SK-N-SH treated with all-trans-retinoic acid at 6 μM for 48 hours (cell line): ENCODE measurements around the gene SPATA18.

Experiments used
- ATAC-seq: fragments of 200-7000 bp; cut with Tn5 transposase; 3 replicates; pipeline ENCODE4 v1.9.1; 2020; ENCODE audit warnings: mild to moderate bottlenecking, moderate library complexity
- ARNTL ChIP-seq: fragments of 450-650 bp; formaldehyde crosslinking; IDR thresholded peaks from 2 replicates; pipeline ENCODE4 v1.5.0; 2020; ENCODE audit warnings: low read depth, mild to moderate bottlenecking, moderate library complexity, borderline replicate concordance
- BACH2 ChIP-seq: fragments of 250-450 bp; sonication (Bioruptor Pico); IDR thresholded peaks from 2 replicates; pipeline ENCODE4 v1.9.0; 2021; ENCODE audit warnings: mild to moderate bottlenecking, borderline replicate concordance
- CREB5 ChIP-seq: fragments of 250-450 bp; sonication (Bioruptor Pico); IDR thresholded peaks from 2 replicates; pipeline ENCODE4 v1.5.1; 2020; ENCODE audit warnings: low read depth, mild to moderate bottlenecking, moderate library complexity
- CSDC2 ChIP-seq: fragments of 250-450 bp; sonication (Bioruptor Pico); IDR thresholded peaks from 2 replicates; pipeline ENCODE4 v1.5.0; 2020; ENCODE audit warnings: mild to moderate bottlenecking, moderate library complexity
- CSRNP3 ChIP-seq: fragments of 250-450 bp; sonication (Bioruptor Pico); IDR thresholded peaks from 2 replicates; pipeline ENCODE4 v1.5.1; 2021; ENCODE audit warnings: mild to moderate bottlenecking, moderate library complexity
- ESRRG ChIP-seq: fragments of 250-450 bp; sonication (Bioruptor Pico); IDR thresholded peaks from 2 replicates; pipeline ENCODE4 v1.6.1; 2021; ENCODE audit warnings: mild to moderate bottlenecking
- GLIS3 ChIP-seq: fragments of 250-450 bp; sonication (Bioruptor Pico); IDR thresholded peaks from 2 replicates; pipeline ENCODE4 v1.5.0; 2020; ENCODE audit warnings: mild to moderate bottlenecking, moderate library complexity
- ISL1 ChIP-seq: fragments of 250-450 bp; sonication (Bioruptor Pico); IDR thresholded peaks from 2 replicates; pipeline ENCODE4 v2.1.2; 2022; ENCODE audit warnings: mild to moderate bottlenecking, moderate library complexity
- OSR1 ChIP-seq: fragments of 250-450 bp; sonication (Bioruptor Pico); IDR thresholded peaks from 2 replicates; pipeline ENCODE4 v1.8.0; 2022; ENCODE audit warnings: moderate library complexity, mild to moderate bottlenecking, inconsistent platforms
- PATZ1 ChIP-seq: fragments of 250-450 bp; sonication (Bioruptor Pico); IDR thresholded peaks from 2 replicates; pipeline ENCODE4 v1.8.0; 2020; ENCODE audit warnings: mild to moderate bottlenecking, moderate library complexity, borderline replicate concordance
- POU6F1 ChIP-seq: fragments of 250-450 bp; sonication (Bioruptor Pico); IDR thresholded peaks from 2 replicates; pipeline ENCODE4 v1.8.0; 2021; ENCODE audit warnings: low read depth, mild to moderate bottlenecking, moderate library complexity, borderline replicate concordance
- PPARA ChIP-seq: fragments of 250-450 bp; sonication (Bioruptor Pico); IDR thresholded peaks from 2 replicates; pipeline ENCODE4 v1.5.0; 2020; ENCODE audit warnings: mild to moderate bottlenecking, borderline replicate concordance
- SNAI2 ChIP-seq: fragments of 250-450 bp; sonication (Bioruptor Pico); IDR thresholded peaks from 2 replicates; pipeline ENCODE4 v1.5.0; 2020; ENCODE audit warnings: mild to moderate bottlenecking, moderate library complexity
- TCF4 ChIP-seq: fragments of 250-450 bp; sonication (Bioruptor Pico); IDR thresholded peaks from 2 replicates; pipeline ENCODE4 v1.8.0; 2021; ENCODE audit warnings: mild to moderate bottlenecking, moderate library complexity, borderline replicate concordance
- TOX ChIP-seq: fragments of 250-450 bp; sonication (Bioruptor Pico); IDR thresholded peaks from 2 replicates; pipeline ENCODE4 v1.8.0; 2021; ENCODE audit warnings: mild to moderate bottlenecking, moderate library complexity, borderline replicate concordance
- TSHZ2 ChIP-seq: fragments of 250-450 bp; sonication (Bioruptor Pico); IDR thresholded peaks from 2 replicates; pipeline ENCODE4 v1.5.0; 2020; ENCODE audit warnings: mild to moderate bottlenecking, moderate library complexity
- ZC3H10 ChIP-seq: fragments of 250-450 bp; sonication (Bioruptor Pico); IDR thresholded peaks from 2 replicates; pipeline ENCODE4 v1.5.1; 2021; ENCODE audit warnings: mild to moderate bottlenecking, moderate library complexity
- ZFP3 ChIP-seq: fragments of 250-450 bp; sonication (Bioruptor Pico); IDR thresholded peaks from 2 replicates; pipeline ENCODE4 v1.5.0; 2020; ENCODE audit warnings: mild to moderate bottlenecking, moderate library complexity
- ZFP30 ChIP-seq: fragments of 450-650 bp; formaldehyde crosslinking; IDR thresholded peaks from 2 replicates; pipeline ENCODE4 v1.5.0; 2022; ENCODE audit warnings: mild to moderate bottlenecking, moderate library complexity
- ZNF565 ChIP-seq: fragments of 450-650 bp; formaldehyde crosslinking; conservative IDR thresholded peaks from 2 replicates; pipeline ENCODE4 v1.5.0; 2020; ENCODE audit warnings: low read depth, mild to moderate bottlenecking, moderate library complexity
- ZNF70 ChIP-seq: fragments of 450-650 bp; formaldehyde crosslinking; IDR thresholded peaks from 2 replicates; pipeline ENCODE4 v1.5.0; 2020; ENCODE audit warnings: mild to moderate bottlenecking, moderate library complexity
- ZNF8 ChIP-seq: fragments of 450-650 bp; formaldehyde crosslinking; IDR thresholded peaks from 2 replicates; pipeline ENCODE4 v1.5.0; 2020; ENCODE audit warnings: mild to moderate bottlenecking, moderate library complexity

The SPATA18 gene

GRCh38 chr4:52017814-52018213 lies 33.3 kb upstream of the SPATA18 start:
- ATAC-seq = no peak
- TF ChIP-seq CSDC2 (CRISPR knock-in tag) (no peak), PPARA (CRISPR knock-in tag) (no peak), TOX (CRISPR knock-in tag) (no peak), ZC3H10 (CRISPR knock-in tag) (no peak), ESRRG (CRISPR knock-in tag) (no peak), ZNF565 (CRISPR knock-in tag) (no peak), TCF4 (CRISPR knock-in tag) (no peak), ZNF8 (CRISPR knock-in tag) (no peak), CSRNP3 (CRISPR knock-in tag) (no peak), CREB5 (CRISPR knock-in tag) (no peak)

GRCh38 chr4:52019936-52020657 lies 31.0 kb upstream of the SPATA18 start, which contains the start of gene LRRC66:
TSS of gene LRRC66 (minus strand) at chr4:52020363. CDS start at chr4:52017613, 2,750 bp downstream.
- TF ChIP-seq ISL1 (no peak), PATZ1 (CRISPR knock-in tag) (no peak), PPARA (CRISPR knock-in tag) (no peak), ESRRG (CRISPR knock-in tag) (no peak), ZFP30 (CRISPR knock-in tag) (no peak), ZNF70 (CRISPR knock-in tag) (no peak), GLIS3 (no peak), POU6F1 (CRISPR knock-in tag) (no peak), ZC3H10 (CRISPR knock-in tag) (no peak), CSDC2 (CRISPR knock-in tag) (no peak), CREB5 (CRISPR knock-in tag) (no peak), ARNTL (CRISPR knock-in tag) (no peak), ZFP3 (no peak), SNAI2 (CRISPR knock-in tag) (no peak)
- no peak for ATAC-seq

- TF ChIP-seq TSHZ2 (CRISPR knock-in tag) = no peak
- no peak for TF ChIP-seq OSR1 (CRISPR knock-in tag)
- no peak for TF ChIP-seq ZNF565 (CRISPR knock-in tag)
- TF ChIP-seq ZC3H10 (CRISPR knock-in tag) = no peak
- TF ChIP-seq GLIS3 = no peak
- no peak for TF ChIP-seq ARNTL (CRISPR knock-in tag)
- TF ChIP-seq BACH2 (CRISPR knock-in tag) = no peak
- TF ChIP-seq TOX (CRISPR knock-in tag) = no peak
- TF ChIP-seq PATZ1 (CRISPR knock-in tag) = no peak
- no peak for TF ChIP-seq TCF4 (CRISPR knock-in tag)
- ATAC-seq = peak; percentile 87
Observed at GRCh38 chr4:52028970-52029369, 22.1 kb upstream of the SPATA18 start.
